A549 (cell line): ENCODE measurements around the gene ZYG11B. TPM values are rescaled to one million over a fixed set of nuclear protein-coding genes. Genes with fewer than 3 reads are reported as not detected.

Experiments used
- ATAC-seq, 2 experiments: fragments of 200-7000 bp in 1 of 2; fragments of >200 bp in 1 of 2; cut with Nextera tagmentation in 1 of 2; cut with Tn5 transposase in 1 of 2; 3 replicates each; pipeline versions ENCODE4 v1.8.0 to v1.9.1; 2018 to 2020; ENCODE audit warnings: mild to moderate bottlenecking in 1 of 2, moderate library complexity in 1 of 2
- CTCF ChIA-PET: fragments of 300-600 bp; sonication (Branson Sonifier 250); formaldehyde crosslinking; extraction: SDS; loops from one replicate; lab custom pipeline; 2021; ENCODE audit warnings: antibody characterized with exemption, inconsistent platforms; lab: Yijun Ruan, JAX
- POLR2A ChIA-PET: fragments of 350-600 bp; formaldehyde crosslinking; extraction: SDS; loops from one replicate; lab custom pipeline; 2021; ENCODE audit warnings: antibody characterized with exemption, inconsistent platforms; lab: Yijun Ruan, JAX
- DNase-seq, 2 experiments: peaks; one replicate each; pipeline versions ENCODE4 v3.0.0 to v3.0.0-alpha.2; 2011 to 2016; ENCODE audit warnings: low read depth in 1 of 2, low spot score in 1 of 2
- FAIRE-seq: peaks from 2 replicates; lab custom pipeline; 2011; peaks lifted over from hg19 to GRCh38; lab: Jason Lieb, UNC
- H3K27ac ChIP-seq, 2 experiments: fragments of >200 bp; sonication (Bioruptor Twin); formaldehyde crosslinking; 3 replicates each; pipeline ENCODE4 v1.5.1; 2016 to 2017
- H3K4me1 ChIP-seq: fragments of >200 bp; sonication (Bioruptor Twin); formaldehyde crosslinking; 3 replicates; pipeline ENCODE4 v1.6.1; 2016
- H3K4me2 ChIP-seq: fragments of >200 bp; sonication (Bioruptor Twin); formaldehyde crosslinking; 3 replicates; pipeline ENCODE4 v1.6.1; 2016
- H3K4me3 ChIP-seq: fragments of >200 bp; sonication (Bioruptor Twin); formaldehyde crosslinking; 3 replicates; pipeline ENCODE4 v1.5.1; 2016
- H3K9me3 ChIP-seq: fragments of >200 bp; sonication (Bioruptor Twin); formaldehyde crosslinking; 3 replicates; pipeline ENCODE4 v1.6.1; 2016
- CBX8 ChIP-seq: fragments of 200-600 bp; sonication (generic); IDR thresholded peaks from 2 replicates; pipeline ENCODE4 v1.6.1; 2016
- CEBPB ChIP-seq, 2 experiments: fragments of >200 bp in 1 of 2; sonication (Bioruptor Twin) in 1 of 2; formaldehyde crosslinking in 1 of 2; IDR thresholded peaks; 2 replicates each; pipeline ENCODE4 v1.6.1; 2012 to 2016
- EHF ChIP-seq: fragments of 250-450 bp; sonication (Bioruptor Pico); IDR thresholded peaks from 2 replicates; pipeline ENCODE4 v1.5.0; 2020; ENCODE audit warnings: mild to moderate bottlenecking
- EP300 ChIP-seq, 2 experiments: fragments of >200 bp; sonication (Bioruptor Twin); formaldehyde crosslinking; IDR thresholded peaks; 2 replicates in 1 of 2; 3 replicates in 1 of 2; pipeline ENCODE4 v1.6.1; 2016 to 2017
- ESRRA ChIP-seq: fragments of 150-350 bp; IDR thresholded peaks from 2 replicates; pipeline ENCODE4 v1.6.1; 2014; ENCODE audit warnings: mild to moderate bottlenecking, low read length, borderline replicate concordance
- FOSB ChIP-seq: fragments of 250-450 bp; sonication (Bioruptor Pico); IDR thresholded peaks from 2 replicates; pipeline ENCODE4 v1.5.0; 2020; ENCODE audit warnings: mild to moderate bottlenecking, moderate library complexity
- GATA3 ChIP-seq: IDR thresholded peaks from 2 replicates; pipeline ENCODE4 v1.6.1; 2012; ENCODE audit warnings: borderline replicate concordance
- HDAC2 ChIP-seq: fragments of 200-600 bp; sonication (generic); IDR thresholded peaks from 2 replicates; pipeline ENCODE4 v1.6.1; 2016
- HOXB13 ChIP-seq: fragments of 250-450 bp; sonication (Bioruptor Pico); IDR thresholded peaks from 2 replicates; pipeline ENCODE4 v1.5.0; 2020; ENCODE audit warnings: low read depth, mild to moderate bottlenecking, moderate library complexity
- HOXB5 ChIP-seq: fragments of 250-450 bp; sonication (Bioruptor Pico); IDR thresholded peaks from 2 replicates; pipeline ENCODE4 v1.5.0; 2020; ENCODE audit warnings: mild to moderate bottlenecking, moderate library complexity
- JUN ChIP-seq, 2 experiments: fragments of >200 bp; sonication (Bioruptor Twin); formaldehyde crosslinking; IDR thresholded peaks; 2 replicates in 1 of 2; 3 replicates in 1 of 2; pipeline ENCODE4 v1.6.1; 2016 to 2017
- JUNB ChIP-seq: fragments of >200 bp; sonication (Bioruptor Twin); formaldehyde crosslinking; IDR thresholded peaks from 2 replicates; pipeline ENCODE4 v1.6.1; 2016
- KDM1A ChIP-seq: fragments of 200-600 bp; sonication (generic); IDR thresholded peaks from 2 replicates; pipeline ENCODE4 v1.6.1; 2016; ENCODE audit warnings: low read depth, mild to moderate bottlenecking
- MAZ ChIP-seq: fragments of 150-350 bp; IDR thresholded peaks from 2 replicates; pipeline ENCODE4 v1.6.1; 2014; ENCODE audit warnings: antibody characterized with exemption, low read depth, low read length, borderline replicate concordance
- MYC ChIP-seq: IDR thresholded peaks from 2 replicates; pipeline ENCODE4 v1.6.1; 2012; ENCODE audit warnings: mild to moderate bottlenecking, inconsistent platforms, low read length, improper control_type of control experiment, borderline replicate concordance
- NPAS2 ChIP-seq: fragments of 250-450 bp; sonication (Bioruptor Pico); IDR thresholded peaks from 2 replicates; pipeline ENCODE4 v1.8.0; 2022; ENCODE audit warnings: mild to moderate bottlenecking, moderate library complexity, borderline replicate concordance
- NR3C1 ChIP-seq: fragments of >200 bp; sonication (Bioruptor Twin); formaldehyde crosslinking; IDR thresholded peaks from 3 replicates; pipeline ENCODE4 v1.6.1; 2017
- POLR2A ChIP-seq: IDR thresholded peaks from 2 replicates; pipeline ENCODE4 v1.6.1; 2012; ENCODE audit warnings: mild to moderate bottlenecking, low read length
- POLR2AphosphoS2 ChIP-seq: conservative IDR thresholded peaks from 2 replicates; pipeline ENCODE4 v1.6.1; 2012; ENCODE audit warnings: low read length, improper control_type of control experiment, inconsistent platforms
- RARB ChIP-seq: fragments of 250-450 bp; sonication (Bioruptor Pico); IDR thresholded peaks from 2 replicates; pipeline ENCODE4 v1.8.0; 2021; ENCODE audit warnings: mild to moderate bottlenecking, moderate library complexity
- RCOR1 ChIP-seq: fragments of 150-350 bp; IDR thresholded peaks from 2 replicates; pipeline ENCODE4 v1.6.1; 2014; ENCODE audit warnings: antibody characterized with exemption, low read length, low read depth
- RFX5 ChIP-seq: fragments of 450-650 bp; IDR thresholded peaks from 2 replicates; pipeline ENCODE4 v1.7.1; 2014; ENCODE audit warnings: antibody characterized with exemption, mild to moderate bottlenecking, moderate library complexity
- SMC3 ChIP-seq: fragments of >200 bp; sonication (Bioruptor Twin); formaldehyde crosslinking; IDR thresholded peaks from 3 replicates; pipeline ENCODE4 v1.6.1; 2018; ENCODE audit warnings: inconsistent platforms
- SREBF2 ChIP-seq: fragments of 450-650 bp; IDR thresholded peaks from 2 replicates; pipeline ENCODE4 v1.6.1; 2014; ENCODE audit warnings: mild to moderate bottlenecking, moderate library complexity
- TFCP2L1 ChIP-seq: fragments of 250-450 bp; sonication (Bioruptor Pico); IDR thresholded peaks from 2 replicates; pipeline ENCODE4 v1.5.0; 2021; ENCODE audit warnings: mild to moderate bottlenecking
- ZFP36 ChIP-seq: fragments of 450-650 bp; IDR thresholded peaks from 2 replicates; pipeline ENCODE4 v1.6.1; 2014; ENCODE audit warnings: borderline replicate concordance; ENCODE audit not compliant: partially characterized antibody
- ZNF302 ChIP-seq: fragments of 250-450 bp; sonication (Bioruptor Pico); IDR thresholded peaks from 2 replicates; pipeline ENCODE4 v1.9.0; 2021; ENCODE audit warnings: inconsistent platforms, mild to moderate bottlenecking, moderate library complexity
- ZSCAN20 ChIP-seq: fragments of 250-450 bp; sonication (Bioruptor Pico); IDR thresholded peaks from 2 replicates; pipeline ENCODE4 v1.8.0; 2022; ENCODE audit warnings: mild to moderate bottlenecking, moderate library complexity
- WGBS: methylation state at CpG from one replicate; pipeline ENCODE4 v1.1.6; 2017; ENCODE audit errors: missing lambda C conversion rate; 5-methylcytosine and 5-hydroxymethylcytosine counted together
- polyA plus RNA-seq, 4 experiments: library from polyadenylated mRNA; depleted of rRNA in 3 of 4; stranded (reverse); fragments of >200 nt; fragmentation: RNase III in 1 of 4; extraction: RNeasy Plus Mini Kit Qiagen cat#74134 plus additional on column Dnase treatment in 1 of 4; gene quantifications; 2 replicates in 3 of 4; 3 replicates in 1 of 4; pipeline ENCODE4 v1.2.3, GENCODE V29; 2011 to 2017
- TF ChIP-seq, protein P1 (sequence below): IDR thresholded peaks from 2 replicates; pipeline ENCODE4 v1.6.1; 2012; ENCODE audit warnings: low read depth, borderline replicate concordance
- TF ChIP-seq, protein P2 (sequence below): fragments of 450-650 bp; IDR thresholded peaks from 2 replicates; pipeline ENCODE4 v1.6.1; 2014; ENCODE audit warnings: antibody characterized with exemption
- TF ChIP-seq, protein P3 (sequence below): IDR thresholded peaks from 2 replicates; pipeline ENCODE4 v1.6.1; 2012
- TF ChIP-seq, protein P4 (sequence below): fragments of 150-350 bp; IDR thresholded peaks from 2 replicates; pipeline ENCODE4 v1.6.1; 2014; ENCODE audit warnings: low read depth, mild to moderate bottlenecking, low read length
- TF ChIP-seq, protein P5 (sequence below): fragments of 250-450 bp; sonication (Bioruptor Pico); IDR thresholded peaks from 2 replicates; pipeline ENCODE4 v1.5.0; 2021; ENCODE audit warnings: mild to moderate bottlenecking, moderate library complexity, borderline replicate concordance

The ZYG11B gene
- polyA plus RNA-seq, 2 of the 4 experiments (the other 2 are of a cell fraction) = 5.8 to 14.1 TPM

DNA sequence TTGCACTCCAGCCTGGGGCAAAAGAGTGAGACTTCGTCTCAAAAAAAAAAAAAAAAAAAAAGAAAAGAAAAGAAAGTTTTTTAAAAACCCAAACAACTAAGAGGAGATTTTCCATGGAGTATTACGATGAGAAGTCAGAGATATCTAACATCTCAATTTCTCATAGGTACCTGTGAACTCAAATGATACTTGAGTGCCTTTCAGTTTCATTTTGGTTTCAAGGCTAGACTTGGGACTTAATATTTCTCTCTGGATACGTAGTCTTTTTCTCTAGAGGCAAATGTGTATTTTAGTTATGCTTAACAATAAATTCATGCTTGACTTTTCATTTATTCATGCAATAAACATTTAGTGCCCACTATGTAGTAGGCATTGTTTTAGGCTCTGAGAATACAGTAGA, 15.0 kb downstream of the ZYG11B start (continued):
- TF ChIP-seq, protein P1, sequence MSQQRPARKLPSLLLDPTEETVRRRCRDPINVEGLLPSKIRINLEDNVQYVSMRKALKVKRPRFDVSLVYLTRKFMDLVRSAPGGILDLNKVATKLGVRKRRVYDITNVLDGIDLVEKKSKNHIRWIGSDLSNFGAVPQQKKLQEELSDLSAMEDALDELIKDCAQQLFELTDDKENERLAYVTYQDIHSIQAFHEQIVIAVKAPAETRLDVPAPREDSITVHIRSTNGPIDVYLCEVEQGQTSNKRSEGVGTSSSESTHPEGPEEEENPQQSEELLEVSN = no peak
- TF ChIP-seq RFX5 (no peak), CEBPB (IDR thresholded peaks at IDR 0.05) (no peak)
- TF ChIP-seq, all 56 proteins: peak for 0

DNA sequence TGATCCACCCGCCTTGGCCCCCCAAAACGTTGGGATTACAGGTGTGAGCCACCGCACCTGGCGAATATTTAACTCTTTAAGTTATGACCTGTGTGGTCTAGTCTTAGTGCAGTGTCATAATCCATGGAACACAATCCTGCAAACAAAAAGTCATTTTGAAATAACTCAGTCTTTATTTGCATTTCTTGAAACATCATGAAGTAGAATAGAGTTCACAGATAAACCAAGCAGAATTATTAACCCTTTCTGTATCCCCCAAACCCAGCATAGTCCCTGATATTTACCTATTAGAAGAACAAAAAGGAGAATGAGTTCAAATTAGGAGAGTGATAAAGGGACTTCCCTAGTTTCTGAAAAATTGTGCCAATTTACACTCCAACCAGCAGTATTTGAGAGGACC, 19.9 kb downstream of the ZYG11B start:
- Histone ChIP-seq H3K27ac (no peak overlapping the region), H3K9me3 (no peaks in the 10 kb centered on the region), H3K4me2 (peak overlapping the region; percentile 38), H3K4me3 (no peak overlapping the region)
- CTCF ChIA-PET = no interaction called here
- ATAC-seq (no peak), DNase-seq (no peak)
- WGBS = 80% methylated on average over 2 of the region's 4 CpGs
- no peak for TF ChIP-seq ESRRA
- TF ChIP-seq ZNF302 = no peak
- no peak for TF ChIP-seq SMC3
- TF ChIP-seq RCOR1 = no peak
- no peak for TF ChIP-seq ZFP36
- TF ChIP-seq HDAC2 = no peak
- TF ChIP-seq MYC = no peak
- TF ChIP-seq KDM1A = no peak
- no peak for TF ChIP-seq ZSCAN20
- TF ChIP-seq, protein P2, sequence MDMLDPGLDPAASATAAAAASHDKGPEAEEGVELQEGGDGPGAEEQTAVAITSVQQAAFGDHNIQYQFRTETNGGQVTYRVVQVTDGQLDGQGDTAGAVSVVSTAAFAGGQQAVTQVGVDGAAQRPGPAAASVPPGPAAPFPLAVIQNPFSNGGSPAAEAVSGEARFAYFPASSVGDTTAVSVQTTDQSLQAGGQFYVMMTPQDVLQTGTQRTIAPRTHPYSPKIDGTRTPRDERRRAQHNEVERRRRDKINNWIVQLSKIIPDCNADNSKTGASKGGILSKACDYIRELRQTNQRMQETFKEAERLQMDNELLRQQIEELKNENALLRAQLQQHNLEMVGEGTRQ = no peak
- no peak for TF ChIP-seq SREBF2
- TF ChIP-seq, all 56 proteins: peak for 0
- H3K4me1 ChIP-seq = peaks cover 38% of the 10 kb centered on the region; the same call in 2 of the 3 replicates
- POLR2A ChIA-PET = no interaction called here
- FAIRE-seq = no peak

DNA sequence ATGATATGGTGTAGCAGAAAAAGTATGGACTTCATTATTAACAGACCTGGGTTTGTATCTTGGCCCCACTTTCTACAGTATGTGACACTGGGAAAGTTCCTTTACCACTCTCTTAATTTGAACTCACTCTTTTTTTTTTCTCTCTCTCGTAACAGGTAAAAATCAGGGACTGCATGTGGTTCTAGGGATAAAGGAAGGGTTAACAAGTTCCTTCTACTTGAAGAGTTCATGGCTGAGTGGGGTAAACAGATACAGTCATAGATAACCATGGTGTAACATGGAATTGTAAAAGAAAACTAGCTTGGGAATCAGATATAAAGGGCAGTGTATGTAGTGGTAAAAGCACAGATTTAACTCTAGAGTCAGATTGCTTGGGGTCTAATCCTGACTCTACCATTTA, 21.2 kb downstream of the ZYG11B start:
- FAIRE-seq = no peak
- DNase-seq = no peak
- WGBS = 82% methylated on average over 1 of the region's 1 CpG
- H3K27ac ChIP-seq = no peak overlapping the region
- no peak overlapping the region for H3K4me3 ChIP-seq
- peaks cover 49% of the 10 kb centered on the region for H3K4me1 ChIP-seq
- H3K9me3 ChIP-seq = no peaks in the 10 kb centered on the region
- ATAC-seq = no peak
- TF ChIP-seq RARB (CRISPR knock-in tag) (no peak), HDAC2 (no peak), POLR2AphosphoS2 (no peak), MAZ (no peak), EHF (CRISPR knock-in tag) (no peak), JUNB (no peak), POLR2A (no peak), HOXB5 (CRISPR knock-in tag) (no peak), FOSB (CRISPR knock-in tag) (no peak), TFCP2L1 (CRISPR knock-in tag) (no peak), JUN (IDR thresholded peaks at IDR 0.05) (no peak), NR3C1 (no peak), CBX8 (no peak), GATA3 (no peak), HOXB13 (no peak), NPAS2 (CRISPR knock-in tag) (no peak), EP300 (IDR thresholded peaks at IDR 0.05) (no peak)
- TF ChIP-seq, protein P3, sequence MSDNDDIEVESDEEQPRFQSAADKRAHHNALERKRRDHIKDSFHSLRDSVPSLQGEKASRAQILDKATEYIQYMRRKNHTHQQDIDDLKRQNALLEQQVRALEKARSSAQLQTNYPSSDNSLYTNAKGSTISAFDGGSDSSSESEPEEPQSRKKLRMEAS = no peak
- TF ChIP-seq, protein P4, sequence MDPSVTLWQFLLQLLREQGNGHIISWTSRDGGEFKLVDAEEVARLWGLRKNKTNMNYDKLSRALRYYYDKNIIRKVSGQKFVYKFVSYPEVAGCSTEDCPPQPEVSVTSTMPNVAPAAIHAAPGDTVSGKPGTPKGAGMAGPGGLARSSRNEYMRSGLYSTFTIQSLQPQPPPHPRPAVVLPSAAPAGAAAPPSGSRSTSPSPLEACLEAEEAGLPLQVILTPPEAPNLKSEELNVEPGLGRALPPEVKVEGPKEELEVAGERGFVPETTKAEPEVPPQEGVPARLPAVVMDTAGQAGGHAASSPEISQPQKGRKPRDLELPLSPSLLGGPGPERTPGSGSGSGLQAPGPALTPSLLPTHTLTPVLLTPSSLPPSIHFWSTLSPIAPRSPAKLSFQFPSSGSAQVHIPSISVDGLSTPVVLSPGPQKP = no peak
- TF ChIP-seq, protein P5, sequence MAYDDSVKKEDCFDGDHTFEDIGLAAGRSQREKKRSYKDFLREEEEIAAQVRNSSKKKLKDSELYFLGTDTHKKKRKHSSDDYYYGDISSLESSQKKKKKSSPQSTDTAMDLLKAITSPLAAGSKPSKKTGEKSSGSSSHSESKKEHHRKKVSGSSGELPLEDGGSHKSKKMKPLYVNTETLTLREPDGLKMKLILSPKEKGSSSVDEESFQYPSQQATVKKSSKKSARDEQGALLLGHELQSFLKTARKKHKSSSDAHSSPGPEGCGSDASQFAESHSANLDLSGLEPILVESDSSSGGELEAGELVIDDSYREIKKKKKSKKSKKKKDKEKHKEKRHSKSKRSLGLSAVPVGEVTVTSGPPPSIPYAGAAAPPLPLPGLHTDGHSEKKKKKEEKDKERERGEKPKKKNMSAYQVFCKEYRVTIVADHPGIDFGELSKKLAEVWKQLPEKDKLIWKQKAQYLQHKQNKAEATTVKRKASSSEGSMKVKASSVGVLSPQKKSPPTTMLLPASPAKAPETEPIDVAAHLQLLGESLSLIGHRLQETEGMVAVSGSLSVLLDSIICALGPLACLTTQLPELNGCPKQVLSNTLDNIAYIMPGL (CRISPR knock-in tag) = no peak
- H3K4me2 ChIP-seq = 0 out of 3 replicates have a peak overlapping the region, but pooled peaks have one; percentile 14
- CTCF ChIA-PET = interaction anchor here (1.3 to 1.4 kb wide), 4 partner anchors 17 to 44 kb away, joined by 3 to 4 read pairs (median 4); no protein-coding TSS in a partner anchor
- POLR2A ChIA-PET = interaction anchor here (1.6 kb wide), 1 partner anchor 45 kb away, joined by 3 read pairs; no protein-coding TSS in a partner anchor
